Brain microvascular endothelial cell (primary cell): ENCODE data around the gene ATF7IP2.
A peak's percentile ranks its signal among the peaks of the same experiment; 100 is the strongest.

Experiments
- DNase-seq: peaks from one replicate; pipeline ENCODE4 v3.0.0-alpha.2; 2020
- H3K27ac ChIP-seq: fragments of 250-450 bp; sonication (Bioruptor Pico); 2 replicates; pipeline ENCODE4 v1.5.1; 2020; ENCODE audit warnings: mild to moderate bottlenecking, moderate library complexity
- H3K27me3 ChIP-seq: fragments of 250-450 bp; sonication (Bioruptor Pico); replicated peaks from 2 replicates; pipeline ENCODE4 v1.5.1; 2020; ENCODE audit warnings: mild to moderate bottlenecking
- H3K36me3 ChIP-seq: fragments of 250-450 bp; sonication (Bioruptor Pico); replicated peaks from 2 replicates; pipeline ENCODE4 v1.5.1; 2020; ENCODE audit warnings: mild to moderate bottlenecking
- H3K4me3 ChIP-seq: 2 replicates; pipeline ENCODE4 v1.5.1; 2011; ENCODE audit warnings: low read depth, mild to moderate bottlenecking, control low read depth, low read length, moderate library complexity
- in situ Hi-C: cut with HindIII; loops from 2 replicates; pipeline ENCODE4 v1.10.0; 2017; ENCODE audit warnings: low sequenced_read_pairs, low pct_ligation_motif_present
- TF ChIP-seq, protein P1 (sequence below): IDR thresholded peaks from 2 replicates; pipeline ENCODE4 v1.5.1; 2011; ENCODE audit warnings: low read depth, mild to moderate bottlenecking, moderate library complexity, low read length, control low read depth, inconsistent platforms; ENCODE audit errors: missing control alignments

ATF7IP2 gene

GRCh38 chr16:10518479-10519041 is 132.7 kb downstream of the ATF7IP2 start:
- DNase-seq = no peak
- Histone ChIP-seq H3K27me3 (no peaks in the 10 kb centered on the region), H3K4me3 (no peak overlapping the region), H3K27ac (no peak overlapping the region), H3K36me3 (no peaks in the 10 kb centered on the region)
- TF ChIP-seq, protein P1, sequence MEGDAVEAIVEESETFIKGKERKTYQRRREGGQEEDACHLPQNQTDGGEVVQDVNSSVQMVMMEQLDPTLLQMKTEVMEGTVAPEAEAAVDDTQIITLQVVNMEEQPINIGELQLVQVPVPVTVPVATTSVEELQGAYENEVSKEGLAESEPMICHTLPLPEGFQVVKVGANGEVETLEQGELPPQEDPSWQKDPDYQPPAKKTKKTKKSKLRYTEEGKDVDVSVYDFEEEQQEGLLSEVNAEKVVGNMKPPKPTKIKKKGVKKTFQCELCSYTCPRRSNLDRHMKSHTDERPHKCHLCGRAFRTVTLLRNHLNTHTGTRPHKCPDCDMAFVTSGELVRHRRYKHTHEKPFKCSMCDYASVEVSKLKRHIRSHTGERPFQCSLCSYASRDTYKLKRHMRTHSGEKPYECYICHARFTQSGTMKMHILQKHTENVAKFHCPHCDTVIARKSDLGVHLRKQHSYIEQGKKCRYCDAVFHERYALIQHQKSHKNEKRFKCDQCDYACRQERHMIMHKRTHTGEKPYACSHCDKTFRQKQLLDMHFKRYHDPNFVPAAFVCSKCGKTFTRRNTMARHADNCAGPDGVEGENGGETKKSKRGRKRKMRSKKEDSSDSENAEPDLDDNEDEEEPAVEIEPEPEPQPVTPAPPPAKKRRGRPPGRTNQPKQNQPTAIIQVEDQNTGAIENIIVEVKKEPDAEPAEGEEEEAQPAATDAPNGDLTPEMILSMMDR = no peak
- in situ Hi-C loops = no loop called here

DNA sequence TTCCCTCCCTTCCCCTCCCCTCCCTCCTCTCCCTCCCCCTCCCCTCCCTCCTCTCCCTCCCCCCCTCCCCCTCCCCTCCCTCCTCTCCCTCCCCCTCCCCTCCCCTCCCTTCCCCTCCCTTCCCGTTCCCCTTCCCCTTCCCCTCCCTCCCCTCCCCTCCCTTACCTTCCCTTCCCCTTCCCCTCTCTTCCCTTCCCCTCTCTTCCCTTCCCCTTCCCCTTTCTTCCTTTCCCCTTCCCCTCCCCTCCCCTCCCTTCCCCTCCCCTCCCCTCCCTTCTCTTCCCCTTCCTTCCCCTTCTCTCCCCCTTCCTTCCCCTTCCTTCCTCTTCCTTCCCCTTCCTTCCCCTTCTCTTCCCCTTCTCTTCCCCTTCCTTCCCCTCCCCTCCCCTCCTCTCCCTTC is 133.4 kb downstream of the ATF7IP2 start:
- H3K36me3 ChIP-seq = no peaks in the 10 kb centered on the region
- TF ChIP-seq, protein P1 = no peak

GRCh38 chr16:10519929-10520868 is 134.3 kb downstream of the ATF7IP2 start:
- Histone ChIP-seq H3K27ac (no peak overlapping the region), H3K4me3 (no peak overlapping the region), H3K36me3 (no peaks in the 10 kb centered on the region), H3K27me3 (no peaks in the 10 kb centered on the region)
- TF ChIP-seq, protein P1 = no peak
- DNase-seq = no peak
- in situ Hi-C loops = no loop called here

More for the DNA sequence above, 133.4 kb downstream of the ATF7IP2 start:
- H3K27me3 ChIP-seq = no peaks in the 10 kb centered on the region
- DNase-seq = no peak
- in situ Hi-C loops = no loop called here
- H3K4me3 ChIP-seq = no peak overlapping the region
- H3K27ac ChIP-seq = no peak overlapping the region

- no peak overlapping the region for H3K4me3 ChIP-seq
- no peaks in the 10 kb centered on the region for H3K27me3 ChIP-seq
- no peak for DNase-seq
- H3K36me3 ChIP-seq = no peaks in the 10 kb centered on the region
- no peak overlapping the region for H3K27ac ChIP-seq
- TF ChIP-seq, protein P1 = no peak
- in situ Hi-C loops = no loop called here
Observed at GRCh38 chr16:10520869-10521578, 135.2 kb downstream of the ATF7IP2 start.

GRCh38 chr16:10521681-10522274 is 135.9 kb downstream of the ATF7IP2 start:
- no peak overlapping the region for H3K27ac ChIP-seq
- DNase-seq = peak; percentile 52
- no peaks in the 10 kb centered on the region for H3K27me3 ChIP-seq
- H3K4me3 ChIP-seq = no peak overlapping the region
- in situ Hi-C loops = no loop called here
- TF ChIP-seq, protein P1 = peak; percentile 93
- no peaks in the 10 kb centered on the region for H3K36me3 ChIP-seq
